ENCODE results near the gene KCNAB1. TPM values are rescaled to one million over a fixed set of nuclear protein-coding genes. Genes with fewer than 3 reads are reported as not detected.

The KCNAB1 gene
- polyA plus RNA-seq, 1 donor (not counting 4 experiments of a cell fraction or from before 2014, with no cell fraction given): 0.03 TPM

DNA sequence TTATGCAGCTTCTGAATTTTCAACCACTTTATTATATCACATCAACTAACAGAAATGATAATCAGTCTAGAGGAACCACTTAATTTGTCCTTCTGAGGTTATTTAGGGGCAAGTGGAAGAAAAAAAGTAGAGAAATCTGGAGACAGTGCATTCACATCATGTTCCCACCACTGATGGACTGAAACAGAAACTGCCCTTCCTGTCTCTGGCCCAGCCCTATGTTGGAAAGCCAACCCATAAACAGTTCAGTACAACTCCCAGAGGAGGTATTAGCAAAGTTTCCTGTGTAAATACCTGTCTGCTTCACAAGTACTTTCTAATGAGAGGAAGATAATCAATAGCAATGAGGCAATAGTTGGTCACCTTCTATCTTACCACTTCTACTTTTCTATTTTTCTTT, 228.7 kb downstream of the KCNAB1 start:
- no peaks in the 10 kb centered on the region for H4K20me1 ChIP-seq (ENCODE audit: control insufficient read depth, extremely low read depth, insufficient read depth, low read length)
- H3K4me3 ChIP-seq (ENCODE audit: control insufficient read depth in 2 of 3, extremely low read depth in 1 of 3, insufficient read depth in 2 of 3, low read depth in 1 of 3, low read length in 3 of 3): no peak overlapping the region
- H3K79me2 ChIP-seq (ENCODE audit: control insufficient read depth, insufficient read depth, low read length): no peaks in the 10 kb centered on the region
- no peak overlapping the region for H3K9ac ChIP-seq (ENCODE audit: control insufficient read depth, extremely low read depth, insufficient read depth, low read length)
- DNase-seq (ENCODE audit: low read depth, low spot score) (no peak), FAIRE-seq (no peak)
- H3K4me2 ChIP-seq (ENCODE audit: control insufficient read depth, extremely low read depth, insufficient read depth, low read depth, low read length): no peak overlapping the region
- H3K9me1 ChIP-seq (ENCODE audit: control insufficient read depth, extremely low read depth, insufficient read depth, low read length): no peaks in the 10 kb centered on the region
- H2AFZ ChIP-seq (ENCODE audit: control insufficient read depth, low read length): no peak overlapping the region
- dilution Hi-C loops (cut with MboI; ENCODE audit: extremely low pct_ligation_motif_present, low sequenced_read_pairs): no loop called here
- H3K27ac ChIP-seq (ENCODE audit: control insufficient read depth, insufficient read depth, low read length): no peak overlapping the region
- no peaks in the 10 kb centered on the region for H3K9me3 ChIP-seq (ENCODE audit: control insufficient read depth, low read depth, low read length)
- H3K27me3 ChIP-seq (ENCODE audit: control insufficient read depth, extremely low read depth, insufficient read depth, low read length): no peaks in the 10 kb centered on the region
- no peaks in the 10 kb centered on the region for H3K4me1 ChIP-seq (ENCODE audit: control insufficient read depth, extremely low read depth, insufficient read depth, low read length)
- TF ChIP-seq CTCF (optimal IDR thresholded peaks at IDR 0.05 in 1 of 3, IDR thresholded peaks at IDR 0.05 in 1 of 3, conservative IDR thresholded peaks at IDR 0.05 in 1 of 3; ENCODE audit: extremely low read depth in 1 of 3, insufficient read depth in 2 of 3, low read length in 3 of 3): no peak
- TF ChIP-seq EZH2 (IDR thresholded peaks at IDR 0.05; ENCODE audit: low read length): no peak
- H3K36me3 ChIP-seq (ENCODE audit: control insufficient read depth in 2 of 2, extremely low read depth in 1 of 2, insufficient read depth in 2 of 2, low read length in 2 of 2): no peaks in the 10 kb centered on the region

DNA sequence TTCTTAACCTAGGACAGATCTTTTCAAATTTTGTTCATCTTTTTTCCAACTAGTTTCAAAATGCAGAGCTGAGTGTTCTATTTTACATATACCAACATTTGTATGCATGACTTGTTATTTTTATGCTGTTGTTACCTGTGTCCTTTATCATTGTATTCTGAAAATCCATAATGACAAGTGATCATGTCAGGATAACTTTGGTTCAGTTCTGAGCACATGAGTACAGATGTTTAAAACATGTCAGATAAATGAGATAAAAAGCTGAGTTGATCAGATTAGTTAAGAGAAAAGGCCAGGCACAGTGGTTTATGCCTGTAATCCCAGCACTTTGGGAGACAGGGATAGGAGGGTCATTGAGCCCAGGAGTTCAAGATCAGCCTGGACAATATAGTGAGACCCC, 229.6 kb downstream of the KCNAB1 start:
- DNase-seq (ENCODE audit: low read depth, low spot score) (no peak), FAIRE-seq (no peak)
- no peaks in the 10 kb centered on the region for H3K9me3 ChIP-seq (ENCODE audit: control insufficient read depth, low read depth, low read length)
- no peak overlapping the region for H2AFZ ChIP-seq (ENCODE audit: control insufficient read depth, low read length)
- H3K27me3 ChIP-seq (ENCODE audit: control insufficient read depth, extremely low read depth, insufficient read depth, low read length): no peaks in the 10 kb centered on the region
- H3K4me2 ChIP-seq (ENCODE audit: control insufficient read depth, extremely low read depth, insufficient read depth, low read depth, low read length): no peak overlapping the region
- no peak overlapping the region for H3K4me3 ChIP-seq (ENCODE audit: control insufficient read depth in 2 of 3, extremely low read depth in 1 of 3, insufficient read depth in 2 of 3, low read depth in 1 of 3, low read length in 3 of 3)
- H3K36me3 ChIP-seq (ENCODE audit: control insufficient read depth in 2 of 2, extremely low read depth in 1 of 2, insufficient read depth in 2 of 2, low read length in 2 of 2): no peaks in the 10 kb centered on the region
- no peaks in the 10 kb centered on the region for H3K4me1 ChIP-seq (ENCODE audit: control insufficient read depth, extremely low read depth, insufficient read depth, low read length)
- H3K27ac ChIP-seq (ENCODE audit: control insufficient read depth, insufficient read depth, low read length): no peak overlapping the region
- H4K20me1 ChIP-seq (ENCODE audit: control insufficient read depth, extremely low read depth, insufficient read depth, low read length): no peaks in the 10 kb centered on the region
- no peaks in the 10 kb centered on the region for H3K9me1 ChIP-seq (ENCODE audit: control insufficient read depth, extremely low read depth, insufficient read depth, low read length)
- no peak overlapping the region for H3K9ac ChIP-seq (ENCODE audit: control insufficient read depth, extremely low read depth, insufficient read depth, low read length)
- TF ChIP-seq EZH2 (IDR thresholded peaks at IDR 0.05; ENCODE audit: low read length): no peak
- dilution Hi-C loops (cut with MboI; ENCODE audit: extremely low pct_ligation_motif_present, low sequenced_read_pairs): no loop called here
- no peaks in the 10 kb centered on the region for H3K79me2 ChIP-seq (ENCODE audit: control insufficient read depth, insufficient read depth, low read length)

GRCh38 chr3:156350781-156351180, 230.4 kb downstream of the KCNAB1 start:
- Histone ChIP-seq H3K9me3 (ENCODE audit: control insufficient read depth, low read depth, low read length) (no peaks in the 10 kb centered on the region), H3K4me2 (ENCODE audit: control insufficient read depth, extremely low read depth, insufficient read depth, low read depth, low read length) (no peak overlapping the region), H3K27me3 (ENCODE audit: control insufficient read depth, extremely low read depth, insufficient read depth, low read length) (no peaks in the 10 kb centered on the region), H3K4me3 (ENCODE audit: control insufficient read depth in 2 of 3, extremely low read depth in 1 of 3, insufficient read depth in 2 of 3, low read depth in 1 of 3, low read length in 3 of 3) (no peak overlapping the region), H3K27ac (ENCODE audit: control insufficient read depth, insufficient read depth, low read length) (no peak overlapping the region), H2AFZ (ENCODE audit: control insufficient read depth, low read length) (no peak overlapping the region), H3K36me3 (ENCODE audit: control insufficient read depth in 2 of 2, extremely low read depth in 1 of 2, insufficient read depth in 2 of 2, low read length in 2 of 2) (no peaks in the 10 kb centered on the region), H4K20me1 (ENCODE audit: control insufficient read depth, extremely low read depth, insufficient read depth, low read length) (no peaks in the 10 kb centered on the region), H3K9ac (ENCODE audit: control insufficient read depth, extremely low read depth, insufficient read depth, low read length) (no peak overlapping the region), H3K9me1 (ENCODE audit: control insufficient read depth, extremely low read depth, insufficient read depth, low read length) (no peaks in the 10 kb centered on the region), H3K79me2 (ENCODE audit: control insufficient read depth, insufficient read depth, low read length) (no peaks in the 10 kb centered on the region), H3K4me1 (ENCODE audit: control insufficient read depth, extremely low read depth, insufficient read depth, low read length) (no peaks in the 10 kb centered on the region)
- TF ChIP-seq CTCF (optimal IDR thresholded peaks at IDR 0.05 in 1 of 3, IDR thresholded peaks at IDR 0.05 in 1 of 3, conservative IDR thresholded peaks at IDR 0.05 in 1 of 3; ENCODE audit: extremely low read depth in 1 of 3, insufficient read depth in 2 of 3, low read length in 3 of 3) (no peak), EZH2 (IDR thresholded peaks at IDR 0.05; ENCODE audit: low read length) (no peak)
- no peak for DNase-seq (ENCODE audit: low read depth, low spot score)
- dilution Hi-C loops (cut with MboI; ENCODE audit: extremely low pct_ligation_motif_present, low sequenced_read_pairs): no loop called here
- FAIRE-seq: no peak

All from keratinocyte (primary cell).